ENCODE measurements around the gene EBI3. TPM values are rescaled to one million over a fixed set of nuclear protein-coding genes. Genes with fewer than 3 reads are reported as not detected.
"Not testable (repeated sequence)": the region's sequence is repeated elsewhere in the genome, so short reads cannot be mapped to it uniquely, and the experiment has no call there.

The EBI3 gene
- total RNA-seq, 2 experiments from 2014 or later: 7.2 to 7.3 TPM

GRCh38 chr19:4220188-4220587, 9.1 kb upstream of the EBI3 start:
- no peaks in the 10 kb centered on the region for H3K4me1 Mint-ChIP-seq (ENCODE audit: low read depth)
- POLR2A ChIA-PET: interaction anchor here (0.6 kb wide), 1 partner anchor 142 kb away, joined by 3 read pairs; no protein-coding TSS in a partner anchor
- DNase-seq: no peak
- H3K36me3 Mint-ChIP-seq (ENCODE audit: low read depth): no peaks in the 10 kb centered on the region
- peaks cover 5% of the 10 kb centered on the region for H3K9me3 Mint-ChIP-seq
- CTCF ChIA-PET: interaction anchor here (0.8 kb wide), 1 partner anchor 12 kb away, joined by 4 read pairs; no protein-coding TSS in a partner anchor
- peaks cover 1% of the 10 kb centered on the region for H3K27me3 Mint-ChIP-seq
- ATAC-seq: no peak
- no peak overlapping the region for H3K4me3 Mint-ChIP-seq
- intact Hi-C loops (cut with micrococcal nuclease): no loop called here
- TF ChIP-seq CTCF (IDR thresholded peaks at IDR 0.05): no peak
- H3K27ac Mint-ChIP-seq: no peak overlapping the region

- Mint-ChIP-seq H3K4me3 (no peak overlapping the region), H3K4me1 (ENCODE audit: low read depth) (peaks cover 9% of the 10 kb centered on the region), H3K36me3 (ENCODE audit: low read depth) (no peaks in the 10 kb centered on the region), H3K27me3 (peaks cover 3% of the 10 kb centered on the region), H3K9me3 (no peaks in the 10 kb centered on the region), H3K27ac (no peak overlapping the region)
- ATAC-seq (no peak), DNase-seq (no peak)
- TF ChIP-seq CTCF (IDR thresholded peaks at IDR 0.05): no peak
- POLR2A ChIA-PET: no interaction called here
- intact Hi-C loops (cut with micrococcal nuclease): no loop called here
- CTCF ChIA-PET: no interaction called here
Observed at GRCh38 chr19:4224470-4224869, 4.9 kb upstream of the EBI3 start.

- intact Hi-C loops (cut with micrococcal nuclease): no loop called here
- TF ChIP-seq CTCF (IDR thresholded peaks at IDR 0.05): no peak
- no peak overlapping the region for H3K4me3 Mint-ChIP-seq
- CTCF ChIA-PET: no interaction called here
- DNase-seq (no peak), ATAC-seq (no peak)
- H3K27me3 Mint-ChIP-seq: peaks cover 3% of the 10 kb centered on the region
- H3K4me1 Mint-ChIP-seq (ENCODE audit: low read depth): peaks cover 13% of the 10 kb centered on the region
- no peaks in the 10 kb centered on the region for H3K9me3 Mint-ChIP-seq
- H3K36me3 Mint-ChIP-seq (ENCODE audit: low read depth): no peaks in the 10 kb centered on the region
- H3K27ac Mint-ChIP-seq: no peak overlapping the region
- POLR2A ChIA-PET: no interaction called here
Observed at GRCh38 chr19:4225885-4226284, 3.4 kb upstream of the EBI3 start.

GRCh38 chr19:4227771-4228170, 1.6 kb upstream of the EBI3 start:
- CTCF ChIA-PET: no interaction called here
- ATAC-seq (no peak), DNase-seq (no peak)
- Mint-ChIP-seq H3K27ac (no peak overlapping the region), H3K9me3 (no peaks in the 10 kb centered on the region), H3K4me1 (ENCODE audit: low read depth) (peaks cover 13% of the 10 kb centered on the region), H3K27me3 (peaks cover 2% of the 10 kb centered on the region), H3K36me3 (ENCODE audit: low read depth) (no peaks in the 10 kb centered on the region), H3K4me3 (no peak overlapping the region)
- POLR2A ChIA-PET: no interaction called here
- TF ChIP-seq CTCF (IDR thresholded peaks at IDR 0.05): no peak
- intact Hi-C loops (cut with micrococcal nuclease): no loop called here

- Mint-ChIP-seq H3K4me3 (no peak overlapping the region), H3K27me3 (peaks cover 7% of the 10 kb centered on the region), H3K36me3 (ENCODE audit: low read depth) (no peaks in the 10 kb centered on the region), H3K27ac (no peak overlapping the region), H3K4me1 (ENCODE audit: low read depth) (peaks cover 13% of the 10 kb centered on the region), H3K9me3 (no peaks in the 10 kb centered on the region)
- ATAC-seq: no peak
- CTCF ChIA-PET: interaction anchor here (1.8 kb wide), 1 partner anchor 123 kb away, joined by 5 read pairs; no protein-coding TSS in a partner anchor
- DNase-seq: no peak
- no peak for TF ChIP-seq CTCF (IDR thresholded peaks at IDR 0.05)
- POLR2A ChIA-PET: interaction anchor here (0.9 to 1.4 kb wide), 2 partner anchors 12 to 18 kb away, joined by 3 to 4 read pairs; partner anchors contain the start of gene YJU2
- intact Hi-C loops (cut with micrococcal nuclease): no loop called here
Observed at GRCh38 chr19:4228765-4229178, 551 bp upstream of the EBI3 start.

- ChIA-PET POLR2A (interaction anchor here (1.1 to 1.4 kb wide), 3 partner anchors 14 to 219 kb away, joined by 3 to 4 read pairs (median 3); partner anchors contain the start of gene YJU2), CTCF (interaction anchor here (0.6 to 1.8 kb wide), 3 partner anchors 37 to 243 kb away, joined by 3 to 5 read pairs (median 4); no protein-coding TSS in a partner anchor)
- DNase-seq; H3K4me3 Mint-ChIP-seq; H3K36me3 Mint-ChIP-seq (ENCODE audit: low read depth); H3K27me3 Mint-ChIP-seq; ATAC-seq; H3K27ac Mint-ChIP-seq; intact Hi-C loops (cut with micrococcal nuclease); H3K9me3 Mint-ChIP-seq: not testable (repeated sequence)
- H3K4me1 Mint-ChIP-seq (ENCODE audit: low read depth): peaks cover 13% of the 10 kb centered on the region
Observed at GRCh38 chr19:4230237-4230636, 914 bp downstream of the EBI3 start.

GRCh38 chr19:4231521-4231920, 2.2 kb downstream of the EBI3 start:
- DNase-seq; ATAC-seq; H3K4me3 Mint-ChIP-seq; H3K27me3 Mint-ChIP-seq; H3K4me1 Mint-ChIP-seq (ENCODE audit: low read depth); intact Hi-C loops (cut with micrococcal nuclease); H3K27ac Mint-ChIP-seq; H3K36me3 Mint-ChIP-seq (ENCODE audit: low read depth); H3K9me3 Mint-ChIP-seq: not testable (repeated sequence)
- POLR2A ChIA-PET: interaction anchor here (0.6 kb wide), 1 partner anchor 182 kb away, joined by 3 read pairs; no protein-coding TSS in a partner anchor
- CTCF ChIA-PET: interaction anchor here (1.5 to 1.9 kb wide), 3 partner anchors 10 to 116 kb away, joined by 3 to 11 read pairs (median 5); no protein-coding TSS in a partner anchor

Data from activated CD8-positive, alpha-beta T cell treated with anti-CD3 and anti-CD28 coated beads for 36 hours (primary cell).